SK-N-SH (cell line): ENCODE measurements around the gene ZFP64. TPM values are rescaled to one million over a fixed set of nuclear protein-coding genes. Genes with fewer than 3 reads are reported as not detected.

Experiments used
- CTCF ChIA-PET: fragments of 300-600, 350-600 bp; formaldehyde crosslinking; extraction: SDS; loops from one replicate; lab custom pipeline; 2021; lab: Yijun Ruan, JAX
- POLR2A ChIA-PET: fragments of 350-600 bp; sonication (Branson Sonifier 250); formaldehyde crosslinking; extraction: SDS; loops from one replicate; lab custom pipeline; 2020; ENCODE audit warnings: antibody characterized with exemption, inconsistent platforms; lab: Yijun Ruan, JAX
- DNase-seq: peaks from one replicate; pipeline ENCODE4 v3.0.0; 2012
- H2AFZ ChIP-seq: fragments of 200-600 bp; sonication (generic); 2 replicates; pipeline ENCODE4 v1.8.1; 2016; ENCODE audit warnings: antibody characterized with exemption, mild to moderate bottlenecking, low read depth
- H3F3A ChIP-seq: fragments of 200-600 bp; sonication (generic); replicated peaks from 2 replicates; pipeline ENCODE3; 2016; ENCODE audit warnings: antibody characterized with exemption, mild to moderate bottlenecking; ENCODE audit not compliant: insufficient read depth
- H3K27ac ChIP-seq, 2 experiments: fragments of 200-500 bp in 1 of 2; fragments of 200-600 bp in 1 of 2; sonication (Bioruptor generic) in 1 of 2; sonication (generic), shearing (Covaris generic) in 1 of 2; 2 replicates each; pipeline versions ENCODE4 v1.5.1 to v1.6.1; 2014 to 2016; ENCODE audit warnings: low read depth in 2 of 2, inconsistent platforms in 1 of 2, low read length in 1 of 2, mild to moderate bottlenecking in 1 of 2, mixed read lengths in 1 of 2
- H3K27me3 ChIP-seq: fragments of 200-600 bp; sonication (generic), shearing (Covaris generic); 2 replicates; pipeline ENCODE4 v1.6.1; 2016; ENCODE audit warnings: mixed run types; ENCODE audit not compliant: insufficient read depth
- H3K36me3 ChIP-seq, 2 experiments: fragments of 200-500 bp in 1 of 2; fragments of 200-600 bp in 1 of 2; sonication (Bioruptor generic) in 1 of 2; sonication (generic) in 1 of 2; replicated peaks in 1 of 2; 2 replicates each; pipeline versions ENCODE3 to v1.5.1; 2014 to 2016; ENCODE audit warnings: low read length in 1 of 2, mild to moderate bottlenecking in 1 of 2; ENCODE audit not compliant: insufficient read depth in 2 of 2, control insufficient read depth in 1 of 2
- H3K4me1 ChIP-seq, 2 experiments: fragments of 200-500 bp in 1 of 2; fragments of 200-600 bp in 1 of 2; sonication (Bioruptor generic) in 1 of 2; sonication (generic), shearing (Covaris generic) in 1 of 2; 2 replicates each; pipeline versions ENCODE4 v1.5.1 to v1.6.1; 2014 to 2016; ENCODE audit warnings: low read depth in 1 of 2, low read length in 1 of 2, mixed run types in 1 of 2; ENCODE audit not compliant: insufficient read depth in 2 of 2, control insufficient read depth in 1 of 2
- H3K4me2 ChIP-seq: fragments of 200-600 bp; sonication (generic), shearing (Covaris generic); 2 replicates; pipeline ENCODE4 v1.6.1; 2017; ENCODE audit warnings: mixed run types
- H3K4me3 ChIP-seq, 2 experiments: fragments of 200-500 bp in 1 of 2; fragments of 200-600 bp in 1 of 2; sonication (Bioruptor generic) in 1 of 2; sonication (generic), shearing (Covaris generic) in 1 of 2; 2 replicates each; pipeline versions ENCODE4 v1.5.1 to v1.8.1; 2014 to 2016; ENCODE audit warnings: low read depth in 2 of 2, inconsistent platforms in 1 of 2, low read length in 1 of 2, mild to moderate bottlenecking in 1 of 2, mixed read lengths in 1 of 2, moderate library complexity in 1 of 2
- H3K79me2 ChIP-seq: fragments of 200-600 bp; sonication (generic); 2 replicates; pipeline ENCODE4 v1.8.1; 2017; ENCODE audit warnings: mild to moderate bottlenecking; ENCODE audit not compliant: insufficient read depth
- H3K9ac ChIP-seq: fragments of 200-600 bp; sonication (generic); 2 replicates; pipeline ENCODE4 v1.6.1; 2017; ENCODE audit warnings: mixed run types
- H3K9me2 ChIP-seq: fragments of 200-600 bp; sonication (generic); 2 replicates; pipeline ENCODE4 v1.6.1; 2017; ENCODE audit warnings: mixed run types
- H3K9me3 ChIP-seq: fragments of 200-600 bp; sonication (generic); 2 replicates; pipeline ENCODE4 v1.6.1; 2017; ENCODE audit warnings: mixed run types, mild to moderate bottlenecking, moderate library complexity
- H4K20me1 ChIP-seq: fragments of 200-600 bp; sonication (generic); 2 replicates; pipeline ENCODE4 v1.6.1; 2017; ENCODE audit warnings: mild to moderate bottlenecking, mixed run types; ENCODE audit not compliant: insufficient read depth
- CHD2 ChIP-seq: fragments of 150-350 bp; IDR thresholded peaks from 2 replicates; pipeline ENCODE4 v1.6.1; 2018; ENCODE audit warnings: low read length; ENCODE audit not compliant: partially characterized antibody
- CTCF ChIP-seq: fragments of 200-600 bp; sonication (generic); IDR thresholded peaks from 2 replicates; pipeline ENCODE4 v1.6.1; 2017; ENCODE audit warnings: antibody characterized with exemption, mild to moderate bottlenecking, moderate library complexity
- ELF1 ChIP-seq: IDR thresholded peaks from 2 replicates; pipeline ENCODE4 v1.4.0; 2012
- EP300 ChIP-seq, 2 experiments: IDR thresholded peaks; 2 replicates each; pipeline versions ENCODE4 v1.4.0 to v1.6.1; 2012; ENCODE audit warnings: borderline replicate concordance in 1 of 2, low read depth in 1 of 2, low read length in 1 of 2
- EZH2phosphoT487 ChIP-seq: fragments of 200-600 bp; sonication (generic); IDR thresholded peaks from 2 replicates; pipeline ENCODE4 v1.6.1; 2017; ENCODE audit warnings: low read depth, mixed run types, mild to moderate bottlenecking, antibody characterized with exemption, moderate library complexity, borderline replicate concordance
- FOSL2 ChIP-seq: IDR thresholded peaks from 2 replicates; pipeline ENCODE4 v1.4.0; 2012; ENCODE audit warnings: low read depth, mild to moderate bottlenecking, moderate library complexity, borderline replicate concordance
- FOXJ3 ChIP-seq: sonication (generic); formaldehyde crosslinking; IDR thresholded peaks from 2 replicates; pipeline ENCODE4 v1.5.1; 2020; ENCODE audit warnings: mild to moderate bottlenecking, missing genetic modification reagents
- GABPA ChIP-seq: IDR thresholded peaks from 2 replicates; pipeline ENCODE4 v1.4.0; 2012; ENCODE audit warnings: low read depth, mild to moderate bottlenecking
- JUND ChIP-seq: IDR thresholded peaks from 2 replicates; pipeline ENCODE4 v1.4.0; 2012
- MAX ChIP-seq: IDR thresholded peaks from 2 replicates; pipeline ENCODE4 v1.4.0; 2012; ENCODE audit warnings: low read depth
- MEF2A ChIP-seq: IDR thresholded peaks from 2 replicates; pipeline ENCODE4 v1.4.0; 2012; ENCODE audit warnings: low read depth, borderline replicate concordance
- MXI1 ChIP-seq: IDR thresholded peaks from 2 replicates; pipeline ENCODE4 v1.6.1; 2012; ENCODE audit warnings: mild to moderate bottlenecking, low read depth, low read length, improper control_type of control experiment
- PBX3 ChIP-seq: IDR thresholded peaks from 2 replicates; pipeline ENCODE4; 2012
- RAD21 ChIP-seq: IDR thresholded peaks from 2 replicates; pipeline ENCODE4 v1.6.1; 2012; ENCODE audit warnings: mild to moderate bottlenecking, low read length
- RCOR1 ChIP-seq: fragments of 150-350 bp; IDR thresholded peaks from 2 replicates; pipeline ENCODE4 v1.6.1; 2017; ENCODE audit warnings: antibody characterized with exemption, low read length
- RFX5 ChIP-seq: IDR thresholded peaks from 2 replicates; pipeline ENCODE4 v1.6.1; 2012; ENCODE audit warnings: mild to moderate bottlenecking, improper control_type of control experiment, low read length
- RXRA ChIP-seq: IDR thresholded peaks from 2 replicates; pipeline ENCODE4 v1.4.0; 2012; ENCODE audit warnings: low read depth, mild to moderate bottlenecking, borderline replicate concordance
- SIN3A ChIP-seq: IDR thresholded peaks from 2 replicates; pipeline ENCODE4 v1.6.1; 2012; ENCODE audit warnings: low read depth, mild to moderate bottlenecking, low read length, moderate library complexity, borderline replicate concordance
- SMC3 ChIP-seq: IDR thresholded peaks from 2 replicates; pipeline ENCODE4 v1.6.1; 2012; ENCODE audit warnings: low read depth, low read length, improper control_type of control experiment
- TAF1 ChIP-seq: IDR thresholded peaks from 2 replicates; pipeline ENCODE4 v1.6.1; 2012; ENCODE audit warnings: low read depth, mild to moderate bottlenecking, low read length, moderate library complexity, borderline replicate concordance
- TCF12 ChIP-seq: IDR thresholded peaks from 2 replicates; pipeline ENCODE4 v1.4.0; 2012
- TEAD4 ChIP-seq: IDR thresholded peaks from 2 replicates; pipeline ENCODE4 v1.4.0; 2012; ENCODE audit warnings: mild to moderate bottlenecking, borderline replicate concordance; ENCODE audit not compliant: insufficient read depth
- USF1 ChIP-seq: IDR thresholded peaks from 2 replicates; pipeline ENCODE4 v1.4.0; 2012; ENCODE audit warnings: low read depth, borderline replicate concordance
- USF2 ChIP-seq: fragments of 150-350 bp; IDR thresholded peaks from 2 replicates; pipeline ENCODE4 v1.6.1; 2017; ENCODE audit warnings: antibody characterized with exemption, low read length, low read depth, borderline replicate concordance
- YY1 ChIP-seq: IDR thresholded peaks from 2 replicates; pipeline ENCODE4 v1.4.0; 2012; ENCODE audit warnings: low read depth, mild to moderate bottlenecking
- ZBTB33 ChIP-seq: IDR thresholded peaks from 2 replicates; pipeline ENCODE4 v1.4.0; 2012; ENCODE audit warnings: low read depth, borderline replicate concordance
- WGBS: methylation state at CpG from one replicate; pipeline ENCODE4 v1.1.6; 2017; ENCODE audit warnings: low lambda C conversion rate; 5-methylcytosine and 5-hydroxymethylcytosine counted together
- polyA plus RNA-seq, 3 experiments: library from polyadenylated mRNA; depleted of rRNA; stranded (reverse); fragments of >200 nt; gene quantifications; 2 replicates each; pipeline ENCODE4 v1.2.3, GENCODE V29; 2012

The ZFP64 gene
- 12.4 and 12.8 TPM in 2 replicates for polyA plus RNA-seq (2012; rRNA removed)
- 9.1 and 11.6 TPM in 2 replicates for polyA plus RNA-seq (2012; cell fraction: cytosol; rRNA removed)
- polyA plus RNA-seq (2012; cell fraction: nucleus; rRNA removed) = 11.3 and 11.7 TPM in 2 replicates

GRCh38 chr20:52191132-52191915 lies at the start of gene ZFP64:
Gene ZFP64, minus strand, starts transcription at chr20:52191779. Its CDS starts 143 bp downstream, at chr20:52191636.
- Histone ChIP-seq H3K4me1 (peaks cover 5% of the 10 kb centered on the region in 2 experiments; a peak in 3 of 4 replicates), H3K9me3 (no peaks in the 10 kb centered on the region), H3K9ac (peak within 1 kb of the TSS; percentile 87), H3K4me3 (peak within 1 kb of the TSS; percentile 83 to 95), H3K79me2 (peaks cover 45% of the 10 kb centered on the region), H3K36me3 (peaks cover 4 to 6% of the 10 kb centered on the region in 2 experiments), H4K20me1 (no peaks in the 10 kb centered on the region), H3K27ac (peak within 1 kb of the TSS; percentile 78 to 96), H3F3A (no peaks in the 10 kb centered on the region), H3K27me3 (no peaks in the 10 kb centered on the region), H3K4me2 (peak within 1 kb of the TSS; percentile 88), H3K9me2 (no peaks in the 10 kb centered on the region), H2AFZ (peak within 1 kb of the TSS; percentile 94)
- CTCF ChIA-PET = interaction anchor here (0.7 to 2.9 kb wide), 18 partner anchors 10 to 1954 kb away, joined by 3 to 13 read pairs (median 4); no protein-coding TSS in a partner anchor
- DNase-seq = peak; percentile 91
- POLR2A ChIA-PET = interaction anchor here (0.7 to 2.1 kb wide), 4 partner anchors 10 to 1305 kb away, joined by 3 to 8 read pairs (median 3); no protein-coding TSS in a partner anchor
- 1% methylated on average over 21 of the region's 70 CpGs for WGBS
- TF ChIP-seq USF1 (no peak), PBX3 (no peak; the same call in 1 of the 2 replicates), EZH2phosphoT487 (no peak), MEF2A (no peak), RCOR1 (no peak), SIN3A (peak; percentile 20; the same call in 1 of the 2 replicates), MAX (0 out of 2 replicates have a peak, but pooled peaks have one; percentile 20), JUND (no peak), MXI1 (no peak), SMC3 (no peak), CTCF (peak; percentile 70), ZBTB33 (no peak), USF2 (no peak), FOXJ3 (CRISPR knock-in tag) (no peak), ELF1 (peak; percentile 56; the same call in 1 of the 2 replicates), EP300 (IDR thresholded peaks at IDR 0.05; ENCODE audit: borderline replicate concordance in 1 of 2, low read depth in 1 of 2, low read length in 1 of 2) (no peak), TEAD4 (no peak), FOSL2 (no peak), YY1 (no peak), RFX5 (no peak), RXRA (no peak), GABPA (peak; percentile 78), RAD21 (no peak), CHD2 (no peak), TAF1 (peak; percentile 52), TCF12 (no peak; the same call in 1 of the 2 replicates)
